HepG2 (cell line): ENCODE measurements around the gene SRSF6. TPM values are rescaled to one million over a fixed set of nuclear protein-coding genes. Genes with fewer than 3 reads are reported as not detected.
A peak's percentile ranks its signal among the peaks of the same experiment; 100 is the strongest.

Experiments
- DNMT1 ChIP-seq: sonication (generic); formaldehyde crosslinking; IDR thresholded peaks from 2 replicates; pipeline ENCODE4 v1.5.1; 2020; ENCODE audit warnings: mild to moderate bottlenecking, missing genetic modification reagents
- IKZF1 ChIP-seq: fragments of 450-650 bp; IDR thresholded peaks from 2 replicates; pipeline ENCODE4 v1.7.1; 2016
- SP140L ChIP-seq: sonication (generic); formaldehyde crosslinking; IDR thresholded peaks from 2 replicates; pipeline ENCODE4 v1.4.0; 2020; ENCODE audit warnings: missing genetic modification reagents, borderline replicate concordance
- ZFP90 ChIP-seq: sonication (generic); formaldehyde crosslinking; IDR thresholded peaks from 2 replicates; pipeline ENCODE4 v1.8.0; 2022; ENCODE audit warnings: missing genetic modification reagents, mild to moderate bottlenecking, inconsistent platforms, borderline replicate concordance
- ZNF136 ChIP-seq: sonication (generic); formaldehyde crosslinking; IDR thresholded peaks from 2 replicates; pipeline ENCODE4 v1.8.1; 2022; ENCODE audit warnings: low read depth, mild to moderate bottlenecking, moderate library complexity, missing genetic modification reagents
- ZNF431 ChIP-seq: sonication (generic); formaldehyde crosslinking; IDR thresholded peaks from 2 replicates; pipeline ENCODE4 v1.9.0; 2022; ENCODE audit warnings: missing genetic modification reagents, low read depth, mild to moderate bottlenecking, borderline replicate concordance
- ZNF530 ChIP-seq: sonication (generic); formaldehyde crosslinking; IDR thresholded peaks from 2 replicates; pipeline ENCODE4 v1.5.0; 2020; ENCODE audit warnings: low read depth, mild to moderate bottlenecking, missing genetic modification reagents
- polyA plus RNA-seq, 8 experiments: library from polyadenylated mRNA; depleted of rRNA in 3 of 8; stranded (reverse) in 7 of 8; unstranded in 1 of 8; fragments of >200 nt; fragmentation: Illumina TruSeq in 4 of 8; extraction: Trizol in 4 of 8; gene quantifications; 2 replicates each; pipeline versions ENCODE4 v1.2.1 to v1.2.3, GENCODE V29; 2011 to 2016; ENCODE audit warnings: low read depth in 4 of 8, missing spikeins in 1 of 8, mixed read lengths in 1 of 8; ENCODE audit not compliant: insufficient read depth in 1 of 8
- total RNA-seq, 5 experiments: library from RNA; depleted of rRNA; stranded (reverse); fragments of >200 nt; fragmentation: Illumina TruSeq; extraction: Trizol; gene quantifications; 2 replicates each; pipeline ENCODE4 v1.2.3, GENCODE V29; 2016; ENCODE audit warnings: low read depth in 1 of 5
- TF ChIP-seq, protein P1 (sequence below), 2 experiments: fragments of 450-650 bp in 1 of 2; sonication (generic) in 1 of 2; formaldehyde crosslinking in 1 of 2; IDR thresholded peaks; 2 replicates each; pipeline versions ENCODE4 v1.6.1 to v1.8.0; 2016 to 2022; ENCODE audit warnings: antibody characterized with exemption in 1 of 2, mild to moderate bottlenecking in 1 of 2, missing genetic modification reagents in 1 of 2
- TF ChIP-seq, protein P2 (sequence below): sonication (generic); formaldehyde crosslinking; IDR thresholded peaks from 2 replicates; pipeline ENCODE4 v1.4.0; 2020; ENCODE audit warnings: mild to moderate bottlenecking, missing genetic modification reagents, borderline replicate concordance
- TF ChIP-seq, protein P3 (sequence below): IDR thresholded peaks from 2 replicates; pipeline ENCODE4 v1.6.1; 2016; ENCODE audit warnings: low read depth

The SRSF6 gene
- total and polyA plus RNA-seq, 2 of the 13 experiments (the other 11 are each of a cell fraction or from before 2014, with no cell fraction given), result 156 to 194 TPM

DNA sequence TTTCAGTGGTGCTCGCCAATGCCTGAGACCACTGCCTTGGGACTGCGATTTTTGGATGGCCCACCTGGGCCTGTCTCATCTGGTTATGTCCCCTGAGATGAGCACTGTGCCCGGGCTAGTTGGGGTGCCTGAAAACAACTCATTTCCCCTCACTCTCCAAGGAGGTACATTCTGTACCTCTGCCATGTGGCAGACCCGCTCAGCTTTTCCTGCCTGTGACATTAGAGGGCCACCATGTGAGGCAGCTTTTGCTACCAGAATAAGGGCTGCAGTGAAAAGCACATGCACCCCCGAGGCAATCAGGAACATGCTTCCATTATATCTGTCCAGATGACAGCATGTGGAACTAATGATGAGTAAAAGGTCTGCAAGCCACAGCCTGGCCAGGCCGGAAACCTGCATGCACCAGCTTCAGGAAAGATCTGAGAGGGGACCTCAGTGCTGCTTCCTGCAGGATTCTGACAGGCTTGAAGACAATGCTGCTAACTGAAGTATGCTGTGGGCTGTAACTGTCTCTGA is 11.3 kb upstream of the SRSF6 start (continued):
- TF ChIP-seq, protein P1, sequence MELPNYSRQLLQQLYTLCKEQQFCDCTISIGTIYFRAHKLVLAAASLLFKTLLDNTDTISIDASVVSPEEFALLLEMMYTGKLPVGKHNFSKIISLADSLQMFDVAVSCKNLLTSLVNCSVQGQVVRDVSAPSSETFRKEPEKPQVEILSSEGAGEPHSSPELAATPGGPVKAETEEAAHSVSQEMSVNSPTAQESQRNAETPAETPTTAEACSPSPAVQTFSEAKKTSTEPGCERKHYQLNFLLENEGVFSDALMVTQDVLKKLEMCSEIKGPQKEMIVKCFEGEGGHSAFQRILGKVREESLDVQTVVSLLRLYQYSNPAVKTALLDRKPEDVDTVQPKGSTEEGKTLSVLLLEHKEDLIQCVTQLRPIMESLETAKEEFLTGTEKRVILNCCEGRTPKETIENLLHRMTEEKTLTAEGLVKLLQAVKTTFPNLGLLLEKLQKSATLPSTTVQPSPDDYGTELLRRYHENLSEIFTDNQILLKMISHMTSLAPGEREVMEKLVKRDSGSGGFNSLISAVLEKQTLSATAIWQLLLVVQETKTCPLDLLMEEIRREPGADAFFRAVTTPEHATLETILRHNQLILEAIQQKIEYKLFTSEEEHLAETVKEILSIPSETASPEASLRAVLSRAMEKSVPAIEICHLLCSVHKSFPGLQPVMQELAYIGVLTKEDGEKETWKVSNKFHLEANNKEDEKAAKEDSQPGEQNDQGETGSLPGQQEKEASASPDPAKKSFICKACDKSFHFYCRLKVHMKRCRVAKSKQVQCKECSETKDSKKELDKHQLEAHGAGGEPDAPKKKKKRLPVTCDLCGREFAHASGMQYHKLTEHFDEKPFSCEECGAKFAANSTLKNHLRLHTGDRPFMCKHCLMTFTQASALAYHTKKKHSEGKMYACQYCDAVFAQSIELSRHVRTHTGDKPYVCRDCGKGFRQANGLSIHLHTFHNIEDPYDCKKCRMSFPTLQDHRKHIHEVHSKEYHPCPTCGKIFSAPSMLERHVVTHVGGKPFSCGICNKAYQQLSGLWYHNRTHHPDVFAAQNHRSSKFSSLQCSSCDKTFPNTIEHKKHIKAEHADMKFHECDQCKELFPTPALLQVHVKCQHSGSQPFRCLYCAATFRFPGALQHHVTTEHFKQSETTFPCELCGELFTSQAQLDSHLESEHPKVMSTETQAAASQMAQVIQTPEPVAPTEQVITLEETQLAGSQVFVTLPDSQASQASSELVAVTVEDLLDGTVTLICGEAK (IDR thresholded peaks at IDR 0.05), result no peak
- TF ChIP-seq, protein P1 (CRISPR knock-in tag; IDR thresholded peaks at IDR 0.05), result 0 out of 2 replicates have a peak, but pooled peaks have one; percentile 50
- TF ChIP-seq ZFP90 (no peak), ZNF136 (CRISPR knock-in tag) (no peak), ZNF431 (CRISPR knock-in tag) (no peak), ZNF530 (CRISPR knock-in tag) (no peak), DNMT1 (CRISPR knock-in tag) (no peak), SP140L (CRISPR knock-in tag) (no peak), IKZF1 (no peak)
- TF ChIP-seq, protein P2, sequence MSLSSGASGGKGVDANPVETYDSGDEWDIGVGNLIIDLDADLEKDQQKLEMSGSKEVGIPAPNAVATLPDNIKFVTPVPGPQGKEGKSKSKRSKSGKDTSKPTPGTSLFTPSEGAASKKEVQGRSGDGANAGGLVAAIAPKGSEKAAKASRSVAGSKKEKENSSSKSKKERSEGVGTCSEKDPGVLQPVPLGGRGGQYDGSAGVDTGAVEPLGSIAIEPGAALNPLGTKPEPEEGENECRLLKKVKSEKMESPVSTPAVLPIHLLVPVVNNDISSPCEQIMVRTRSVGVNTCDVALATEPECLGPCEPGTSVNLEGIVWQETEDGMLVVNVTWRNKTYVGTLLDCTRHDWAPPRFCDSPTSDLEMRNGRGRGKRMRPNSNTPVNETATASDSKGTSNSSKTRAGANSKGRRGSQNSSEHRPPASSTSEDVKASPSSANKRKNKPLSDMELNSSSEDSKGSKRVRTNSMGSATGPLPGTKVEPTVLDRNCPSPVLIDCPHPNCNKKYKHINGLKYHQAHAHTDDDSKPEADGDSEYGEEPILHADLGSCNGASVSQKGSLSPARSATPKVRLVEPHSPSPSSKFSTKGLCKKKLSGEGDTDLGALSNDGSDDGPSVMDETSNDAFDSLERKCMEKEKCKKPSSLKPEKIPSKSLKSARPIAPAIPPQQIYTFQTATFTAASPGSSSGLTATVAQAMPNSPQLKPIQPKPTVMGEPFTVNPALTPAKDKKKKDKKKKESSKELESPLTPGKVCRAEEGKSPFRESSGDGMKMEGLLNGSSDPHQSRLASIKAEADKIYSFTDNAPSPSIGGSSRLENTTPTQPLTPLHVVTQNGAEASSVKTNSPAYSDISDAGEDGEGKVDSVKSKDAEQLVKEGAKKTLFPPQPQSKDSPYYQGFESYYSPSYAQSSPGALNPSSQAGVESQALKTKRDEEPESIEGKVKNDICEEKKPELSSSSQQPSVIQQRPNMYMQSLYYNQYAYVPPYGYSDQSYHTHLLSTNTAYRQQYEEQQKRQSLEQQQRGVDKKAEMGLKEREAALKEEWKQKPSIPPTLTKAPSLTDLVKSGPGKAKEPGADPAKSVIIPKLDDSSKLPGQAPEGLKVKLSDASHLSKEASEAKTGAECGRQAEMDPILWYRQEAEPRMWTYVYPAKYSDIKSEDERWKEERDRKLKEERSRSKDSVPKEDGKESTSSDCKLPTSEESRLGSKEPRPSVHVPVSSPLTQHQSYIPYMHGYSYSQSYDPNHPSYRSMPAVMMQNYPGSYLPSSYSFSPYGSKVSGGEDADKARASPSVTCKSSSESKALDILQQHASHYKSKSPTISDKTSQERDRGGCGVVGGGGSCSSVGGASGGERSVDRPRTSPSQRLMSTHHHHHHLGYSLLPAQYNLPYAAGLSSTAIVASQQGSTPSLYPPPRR, result no peak
- TF ChIP-seq, protein P3, sequence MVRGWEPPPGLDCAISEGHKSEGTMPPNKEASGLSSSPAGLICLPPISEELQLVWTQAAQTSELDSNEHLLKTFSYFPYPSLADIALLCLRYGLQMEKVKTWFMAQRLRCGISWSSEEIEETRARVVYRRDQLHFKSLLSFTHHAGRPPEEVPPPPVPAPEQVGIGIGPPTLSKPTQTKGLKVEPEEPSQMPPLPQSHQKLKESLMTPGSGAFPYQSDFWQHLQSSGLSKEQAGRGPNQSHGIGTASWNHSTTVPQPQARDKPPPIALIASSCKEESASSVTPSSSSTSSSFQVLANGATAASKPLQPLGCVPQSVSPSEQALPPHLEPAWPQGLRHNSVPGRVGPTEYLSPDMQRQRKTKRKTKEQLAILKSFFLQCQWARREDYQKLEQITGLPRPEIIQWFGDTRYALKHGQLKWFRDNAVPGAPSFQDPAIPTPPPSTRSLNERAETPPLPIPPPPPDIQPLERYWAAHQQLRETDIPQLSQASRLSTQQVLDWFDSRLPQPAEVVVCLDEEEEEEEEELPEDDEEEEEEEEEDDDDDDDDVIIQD (CRISPR knock-in tag), result no peak
